AG08395 (cell line): ENCODE results near the gene EPB41L5.
A peak's percentile ranks its signal among the peaks of the same experiment; 100 is the strongest.
"Not testable (repeated sequence)": the region's sequence is repeated elsewhere in the genome, so short reads cannot be mapped to it uniquely, and the experiment has no call there.

Experiments
- DNase-seq: peaks from one replicate; pipeline ENCODE4 v3.0.0; 2012; ENCODE audit warnings: mixed read lengths, low spot score

The EPB41L5 gene

GRCh38 chr2:120199817-120200459 lies 187.1 kb downstream of the EPB41L5 start:
- DNase-seq, result not testable (repeated sequence)

GRCh38 chr2:120203251-120204021 lies 190.6 kb downstream of the EPB41L5 start:
- no peak for DNase-seq

DNA sequence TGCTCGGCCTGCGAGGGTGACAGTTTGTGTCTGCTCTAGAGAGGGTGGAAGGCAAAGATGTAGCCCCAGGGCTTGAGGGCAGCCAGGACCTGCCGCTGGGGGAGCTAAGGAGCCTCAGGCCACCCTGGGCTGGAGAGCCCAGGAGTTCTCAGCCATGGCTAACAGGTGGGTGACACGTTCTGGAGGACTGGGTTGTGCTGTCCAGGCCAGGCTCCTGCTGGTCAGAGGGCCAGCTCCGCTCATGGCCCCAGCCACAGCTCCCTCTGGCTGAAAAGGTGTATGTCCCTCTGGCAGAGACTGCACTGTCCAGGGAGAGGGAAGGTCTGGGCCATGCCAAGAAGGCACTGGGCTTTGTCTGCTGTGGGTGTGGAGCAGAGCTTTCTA lies 191.1 kb downstream of the EPB41L5 start:
- no peak for DNase-seq

- DNase-seq, result no peak
Observed at GRCh38 chr2:120204417-120204816, 191.5 kb downstream of the EPB41L5 start.

DNA sequence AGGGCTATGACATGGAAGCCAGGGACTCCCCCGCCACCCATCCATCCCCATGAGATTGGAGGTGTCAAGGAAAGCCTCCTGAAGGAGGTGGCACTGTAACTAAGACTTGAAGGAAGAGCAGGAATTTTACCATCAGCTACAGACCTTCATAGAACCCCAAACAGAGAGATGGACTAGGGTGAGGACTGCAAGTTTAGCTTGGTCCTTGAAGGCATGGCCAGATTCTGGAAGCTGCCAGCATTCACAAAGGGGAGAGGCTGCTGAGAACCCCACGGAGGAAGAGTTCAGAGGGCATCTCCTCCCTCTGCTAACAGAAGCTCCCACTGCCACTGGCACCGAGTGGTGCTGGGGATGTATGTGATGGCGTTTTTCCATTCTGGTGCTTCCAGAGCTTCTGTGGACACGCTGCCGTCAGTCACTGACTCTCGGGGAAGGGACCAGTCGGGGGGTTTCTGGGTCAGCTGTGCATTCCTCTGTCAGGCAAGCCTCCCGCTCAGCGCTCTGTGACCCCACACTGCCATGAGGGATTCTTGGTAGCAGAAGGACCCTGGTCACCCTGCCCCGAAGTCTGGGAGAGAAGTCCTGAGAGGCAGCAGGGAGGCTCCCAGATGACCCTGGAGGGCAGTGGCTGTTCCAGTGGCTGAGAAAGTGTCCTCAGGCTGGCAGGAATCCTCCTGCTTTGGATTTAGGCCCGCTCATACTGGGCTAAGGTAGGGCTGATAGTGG lies 192.2 kb downstream of the EPB41L5 start:
- DNase-seq, result no peak

DNA sequence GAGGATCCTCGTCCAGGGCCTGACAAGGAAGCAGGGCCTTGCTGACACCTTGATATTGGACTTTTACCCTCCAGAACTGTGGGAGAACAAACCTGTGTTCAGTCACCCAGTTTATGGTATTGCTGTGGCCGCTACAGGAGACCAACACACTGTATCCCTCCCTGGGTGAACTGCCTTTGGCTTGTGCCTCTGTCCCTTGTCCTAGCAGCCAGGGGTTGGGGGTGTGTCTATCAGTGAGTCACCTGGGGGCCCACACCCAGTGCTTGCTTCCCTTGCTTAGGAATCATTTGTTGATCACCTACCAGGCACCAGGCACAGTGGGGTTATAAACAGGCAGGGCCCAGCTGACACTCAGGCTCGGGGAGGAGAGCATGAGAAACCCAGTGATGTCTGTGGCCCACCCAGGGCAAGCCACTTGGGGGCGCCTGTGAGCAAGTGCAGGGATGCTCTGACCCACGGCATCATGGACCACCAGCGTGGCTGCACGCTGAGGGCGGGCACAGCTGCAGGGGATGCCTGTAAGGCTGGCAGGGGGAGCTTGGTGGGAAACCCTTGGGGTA lies 193.2 kb downstream of the EPB41L5 start:
- DNase-seq, result no peak

DNA sequence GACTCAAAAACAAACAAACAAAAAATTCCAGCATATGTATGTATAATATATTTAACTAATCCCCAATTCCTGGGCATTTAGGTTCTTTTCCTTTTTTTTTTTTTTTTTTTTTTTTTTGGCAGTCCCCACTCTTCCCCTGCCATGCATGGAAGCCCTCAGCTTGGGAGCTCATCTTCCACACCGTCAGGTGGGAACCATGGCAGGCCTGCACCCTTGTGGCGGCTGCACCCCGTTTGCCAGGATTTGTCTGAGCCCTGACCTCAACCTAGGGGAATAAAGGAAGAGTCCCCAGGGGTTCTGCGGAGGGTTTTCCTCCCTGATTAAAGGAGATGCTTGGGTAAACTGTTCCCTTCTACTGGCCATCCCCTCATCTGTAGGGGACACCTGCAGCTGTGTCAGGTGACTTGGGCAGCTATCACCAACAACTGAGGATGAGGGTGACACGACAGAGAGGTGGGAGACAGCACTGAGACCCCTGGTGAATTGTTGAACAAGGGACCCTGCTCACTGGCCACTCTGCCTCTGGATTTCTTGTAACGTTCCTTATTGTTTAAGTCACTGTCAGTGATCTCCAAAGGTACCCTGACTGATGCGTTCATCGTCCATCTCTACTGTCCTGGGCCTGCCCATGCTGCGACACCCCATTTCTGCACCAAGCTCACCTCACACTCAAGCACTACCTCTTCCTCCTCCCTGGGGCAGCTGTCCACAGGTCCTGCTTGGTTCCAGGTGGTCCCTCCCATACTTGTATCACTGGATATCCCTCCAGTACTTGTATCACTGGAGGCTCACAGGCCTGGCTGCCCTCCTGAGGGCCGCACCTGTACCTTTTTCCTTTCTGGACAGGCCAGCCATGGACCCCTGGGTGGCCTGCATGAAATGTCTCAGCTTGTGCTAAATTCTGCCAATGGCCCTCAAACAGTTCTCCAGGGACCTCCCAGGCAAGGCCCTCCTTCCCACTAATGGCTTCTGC lies 195.8 kb downstream of the EPB41L5 start:
- no peak for DNase-seq

DNA sequence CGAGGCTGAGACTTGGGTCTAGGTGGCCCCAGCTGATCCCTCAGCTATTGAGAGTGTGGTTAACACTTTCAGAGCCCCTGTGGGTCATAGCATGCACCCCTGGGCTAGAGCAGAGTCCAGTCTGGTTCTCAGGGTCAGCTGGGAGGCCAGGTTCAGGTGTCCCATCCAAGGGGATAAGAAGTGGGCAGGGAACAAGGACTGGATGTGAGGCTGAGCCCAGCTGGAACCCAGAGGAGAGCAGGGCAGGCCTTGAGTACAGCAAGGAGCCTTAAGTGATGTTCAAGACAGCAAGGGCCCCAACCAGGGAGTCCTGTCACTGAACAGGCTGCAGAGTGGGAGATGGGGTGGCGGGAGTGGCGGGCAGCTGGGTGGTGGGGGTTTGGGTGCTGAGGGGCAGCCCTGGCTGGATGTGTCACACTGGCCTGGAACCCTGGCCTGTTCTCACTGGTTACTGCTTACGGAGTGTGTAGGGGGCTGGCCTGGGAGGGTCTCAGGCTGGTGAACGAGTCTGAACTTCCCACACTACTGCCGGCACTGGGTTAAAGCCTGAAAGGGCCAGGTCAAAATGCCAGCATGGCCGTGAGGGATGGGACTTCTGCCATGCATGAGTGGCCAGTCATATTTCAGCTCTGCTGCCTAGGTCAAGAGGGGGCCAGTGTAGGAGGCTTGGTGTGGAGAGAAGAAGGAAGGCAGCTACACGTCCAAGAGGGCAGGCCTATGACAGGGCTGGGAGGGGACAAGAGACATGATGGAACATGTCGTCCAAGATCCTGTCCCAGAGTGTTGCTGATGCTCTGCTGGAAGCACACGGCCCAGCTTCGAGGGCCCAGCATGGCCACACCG lies 196.8 kb downstream of the EPB41L5 start:
- DNase-seq, result no peak

DNA sequence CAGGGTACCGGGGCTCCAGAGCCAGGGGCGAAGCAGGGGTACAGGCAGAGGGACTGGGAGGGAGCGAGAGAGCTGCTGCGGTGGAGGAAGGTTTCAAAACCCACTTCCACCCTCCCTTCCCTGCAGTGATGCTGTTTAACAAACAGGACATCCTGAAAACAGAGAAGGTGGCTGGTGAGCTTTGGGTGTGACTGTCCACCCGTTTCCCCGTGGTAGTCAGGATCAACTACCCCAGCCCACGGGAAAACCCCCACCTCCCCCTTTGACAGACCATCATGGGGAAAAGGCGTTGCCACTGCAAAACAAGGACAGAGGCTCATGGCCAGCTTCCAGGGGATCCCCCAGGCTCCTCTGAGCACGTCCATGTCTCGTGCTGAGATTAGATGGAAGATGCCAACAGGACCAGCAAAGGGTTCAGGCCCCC lies 197.4 kb downstream of the EPB41L5 start:
- no peak for DNase-seq

DNA sequence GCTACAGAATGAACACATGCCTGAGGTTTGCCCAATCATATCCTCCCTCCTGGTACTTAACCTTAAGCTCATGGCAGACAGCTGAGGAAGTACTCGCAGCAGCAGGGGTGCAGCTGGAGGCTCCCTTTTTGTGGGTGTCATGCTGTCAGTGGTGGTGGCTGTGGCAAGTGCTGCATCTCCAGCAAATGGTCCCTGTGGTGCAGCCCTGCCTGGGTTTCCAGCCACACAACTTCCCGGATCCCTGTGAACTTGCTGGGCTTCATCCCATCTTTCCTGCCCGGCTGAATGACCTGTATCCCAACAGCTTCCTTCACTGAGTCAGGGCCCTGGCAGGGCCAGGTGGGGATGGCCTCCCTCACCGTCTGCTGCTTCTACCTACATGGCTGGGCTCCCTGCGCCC lies 205.3 kb downstream of the EPB41L5 start:
- no peak for DNase-seq

GRCh38 chr2:120219291-120219690 lies 206.4 kb downstream of the EPB41L5 start:
- no peak for DNase-seq

DNA sequence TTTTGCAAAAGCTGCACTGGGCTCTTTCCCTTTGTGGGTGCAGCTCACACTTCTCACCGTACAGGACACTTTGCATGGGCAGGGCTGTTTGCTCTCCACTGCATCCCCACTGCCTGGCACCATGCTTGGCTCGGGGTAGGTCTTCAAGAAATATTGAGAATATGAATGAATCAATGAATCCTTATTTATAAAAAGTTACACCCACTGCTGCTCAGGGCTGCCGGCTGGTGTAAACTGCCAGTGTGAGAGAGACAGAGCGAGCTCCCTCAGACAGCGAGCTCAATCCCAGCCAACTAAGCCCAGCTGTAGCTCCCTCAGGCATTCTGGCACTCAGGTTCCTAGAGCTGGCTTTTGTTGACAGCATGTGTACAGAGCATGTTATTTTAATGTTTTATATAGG lies 206.9 kb downstream of the EPB41L5 start:
- no peak for DNase-seq

DNA sequence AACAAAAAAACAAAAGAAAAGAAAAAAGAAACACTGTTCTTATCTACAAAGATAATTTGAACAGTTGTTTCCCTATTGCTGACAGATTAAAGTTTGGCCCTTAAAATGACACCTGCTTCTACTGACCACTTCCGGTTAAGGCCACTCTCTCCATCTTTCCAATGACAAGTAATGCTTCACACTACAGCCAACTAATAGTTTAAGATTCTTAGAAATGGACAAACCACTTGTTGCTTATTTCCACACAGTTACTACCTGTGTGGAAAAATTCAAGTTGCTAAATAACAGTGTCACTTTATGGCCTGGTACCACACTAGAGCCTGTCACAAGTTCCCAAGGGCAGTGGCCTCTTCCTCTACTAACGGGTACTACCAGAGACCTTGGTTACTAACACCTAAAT lies 207.9 kb downstream of the EPB41L5 start:
- no peak for DNase-seq

DNA sequence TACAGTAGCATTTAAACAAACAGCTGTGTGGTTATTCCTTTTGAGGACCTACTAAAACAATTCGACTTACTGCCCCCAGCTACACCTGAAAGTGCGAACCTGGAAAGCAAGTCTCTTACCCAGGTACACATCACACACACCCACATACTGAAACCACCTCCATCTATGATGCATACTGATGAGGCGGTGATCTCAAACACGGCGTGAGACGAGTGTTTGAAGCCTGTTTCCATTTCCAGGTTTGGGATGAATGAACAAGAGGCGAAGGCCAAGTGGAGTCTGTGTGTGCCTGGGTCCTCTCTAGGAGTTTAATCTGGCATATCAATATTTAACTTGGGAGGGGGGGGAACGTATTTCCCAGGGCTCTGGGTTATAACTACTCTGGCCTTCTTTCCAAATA lies 208.7 kb downstream of the EPB41L5 start:
- no peak for DNase-seq

DNA sequence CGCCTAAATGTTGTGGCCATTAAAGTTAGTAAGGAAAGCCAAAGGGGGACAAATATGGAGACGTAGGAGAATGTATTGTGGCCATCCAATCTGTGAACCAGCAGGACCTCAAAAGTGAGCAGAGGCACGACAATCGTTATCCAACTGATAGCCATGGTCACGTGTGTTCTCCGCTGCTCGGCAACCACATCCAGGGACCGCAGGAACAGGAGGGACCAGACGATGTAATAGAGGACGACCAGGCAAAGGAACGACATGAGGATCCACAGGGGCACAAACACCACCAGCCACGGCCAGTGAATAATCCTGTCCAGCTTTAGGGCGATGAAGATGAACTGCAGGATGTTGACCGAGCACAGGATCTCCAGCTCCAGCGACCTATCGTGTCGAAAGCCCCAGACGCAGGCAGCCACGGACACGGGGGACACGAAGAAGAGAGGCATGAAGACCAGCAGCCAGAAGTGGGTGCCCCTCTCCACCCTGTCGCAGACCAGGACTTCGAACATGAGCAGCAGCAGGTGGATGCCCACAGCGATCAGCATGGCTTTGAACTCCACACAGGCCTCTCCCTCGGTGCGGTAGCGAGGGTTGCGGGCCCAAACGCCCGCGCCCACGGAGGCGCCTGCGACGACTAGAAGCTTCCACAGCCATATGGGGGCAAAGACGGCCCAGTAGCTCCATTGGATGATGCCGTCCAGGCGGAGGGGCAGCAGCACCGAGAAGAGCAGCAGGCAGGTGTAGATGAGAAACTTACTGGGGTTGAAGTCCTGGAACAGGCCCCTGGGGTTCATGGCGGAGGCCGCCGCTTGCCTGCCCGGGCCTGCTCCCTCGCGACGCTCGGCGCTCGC lies 209.5 kb downstream of the EPB41L5 start:
- no peak for DNase-seq

GRCh38 chr2:120223034-120223912 lies 210.4 kb downstream of the EPB41L5 start, which contains the start of gene TMEM185B:
TMEM185B (minus strand) TSS chr2:120223400; CDS start chr2:120222976, 424 bp downstream.
- peak; percentile 97 for DNase-seq

DNA sequence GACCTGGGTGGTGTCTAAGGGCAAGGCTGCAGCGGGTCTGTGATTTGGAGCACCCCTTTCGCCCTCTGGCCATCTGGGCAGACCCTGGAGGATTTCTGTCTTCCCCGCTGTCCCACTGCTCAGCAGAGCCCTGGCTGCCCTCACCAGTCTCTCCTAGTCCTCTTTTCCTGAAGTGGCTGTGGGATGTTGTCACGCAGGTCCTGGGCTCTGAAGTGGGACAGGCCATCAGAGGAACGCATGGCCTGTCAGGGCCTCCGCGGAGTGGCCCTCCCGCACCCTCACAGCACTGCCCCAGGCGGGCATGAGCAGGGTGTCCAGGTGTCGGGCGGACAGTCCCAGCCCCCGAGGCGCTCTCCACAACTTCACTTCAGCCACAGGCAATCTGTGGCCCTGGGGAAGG lies 211.4 kb downstream of the EPB41L5 start:
- no peak for DNase-seq

DNA sequence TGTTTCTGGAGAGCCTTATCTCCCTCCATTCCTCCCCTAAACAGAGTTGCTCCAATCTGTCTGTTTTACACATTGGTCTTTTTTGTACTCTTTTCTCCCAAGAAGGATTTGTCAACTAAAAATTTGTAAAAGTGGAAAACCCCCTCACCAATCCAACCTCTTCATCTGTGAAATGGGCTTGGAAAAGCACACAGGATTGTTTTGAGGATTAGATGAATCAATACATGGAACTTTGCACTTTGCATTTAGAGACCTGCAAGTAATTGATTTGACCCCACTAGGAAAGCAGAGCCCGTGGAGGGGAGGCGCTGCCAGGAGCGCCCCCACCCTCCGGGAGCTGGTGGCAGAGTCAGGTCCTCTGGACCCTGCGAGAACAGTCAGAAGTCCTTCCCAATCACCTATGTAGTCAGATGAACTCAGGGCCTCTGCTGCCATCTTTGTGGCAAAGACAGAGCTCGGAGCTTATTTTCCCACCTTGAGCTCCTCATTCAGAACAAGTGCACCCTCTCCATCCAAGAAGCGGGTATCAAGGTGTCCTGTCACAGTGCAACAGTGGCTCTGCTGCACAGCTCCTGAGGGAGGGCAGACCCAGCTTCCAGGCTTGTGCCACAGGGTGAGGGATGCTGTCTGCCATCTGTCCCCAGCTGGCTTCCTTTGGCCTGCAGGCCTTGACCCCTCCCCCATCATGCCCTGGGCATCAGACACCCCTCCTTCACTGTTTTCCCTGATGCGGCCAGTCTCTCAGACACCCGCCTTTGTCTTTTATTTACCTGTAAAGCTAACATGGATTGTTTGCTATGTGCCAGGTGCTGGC lies 212.1 kb downstream of the EPB41L5 start:
- no peak for DNase-seq
